ENCODE results near the gene CCP110.

The CCP110 gene

GRCh38 chr16:19523559-19524355, at the start of gene CCP110:
CCP110 (plus strand) TSS chr16:19523942; CDS start chr16:19527882, 3,940 bp downstream.
- peak; percentile 97 to 98 for DNase-seq

- no peak for DNase-seq
These were observed 49.1 kb upstream of the CCP110 start for GRCh38 chr16:19474617-19475016.

GRCh38 chr16:19478505-19478904, 45.2 kb upstream of the CCP110 start:
- DNase-seq = no peak

GRCh38 chr16:19479302-19479721, 44.4 kb upstream of the CCP110 start:
- no peak for DNase-seq

- no peak for DNase-seq
These were observed 42.4 kb upstream of the CCP110 start for GRCh38 chr16:19481296-19481695.

GRCh38 chr16:19481769-19482168, 42.0 kb upstream of the CCP110 start:
- no peak for DNase-seq

GRCh38 chr16:19482291-19482690, 41.5 kb upstream of the CCP110 start:
- no peak for DNase-seq

- no peak for DNase-seq
These were observed 39.6 kb upstream of the CCP110 start for GRCh38 chr16:19484096-19484495.

- no peak for DNase-seq
These were observed 38.1 kb upstream of the CCP110 start for GRCh38 chr16:19485611-19486010.

GRCh38 chr16:19486051-19486450, 37.7 kb upstream of the CCP110 start:
- DNase-seq = no peak

GRCh38 chr16:19486750-19487325, 36.9 kb upstream of the CCP110 start:
- DNase-seq = no peak

- DNase-seq = no peak
These were observed 35.5 kb upstream of the CCP110 start for GRCh38 chr16:19488213-19488640.

GRCh38 chr16:19490619-19491018, 33.1 kb upstream of the CCP110 start:
- DNase-seq = no peak

GRCh38 chr16:19497176-19497575, 26.6 kb upstream of the CCP110 start:
- no peak for DNase-seq

- no peak for DNase-seq
These were observed 24.7 kb upstream of the CCP110 start for GRCh38 chr16:19499006-19499405.

GRCh38 chr16:19499481-19499880, 24.3 kb upstream of the CCP110 start:
- no peak for DNase-seq

- DNase-seq = peak; percentile 72 to 79
These were observed 21.2 kb upstream of the CCP110 start for GRCh38 chr16:19502395-19503131.

GRCh38 chr16:19503461-19504075, 20.2 kb upstream of the CCP110 start:
- no peak for DNase-seq

- DNase-seq = no peak
These were observed 18.0 kb upstream of the CCP110 start for GRCh38 chr16:19505600-19506303.

GRCh38 chr16:19506965-19507364, 16.8 kb upstream of the CCP110 start:
- DNase-seq = no peak

- no peak for DNase-seq
These were observed 15.9 kb upstream of the CCP110 start for GRCh38 chr16:19507867-19508266.

- DNase-seq = no peak
These were observed 11.4 kb upstream of the CCP110 start for GRCh38 chr16:19512297-19512696.
